Measurements from ENCODE around the gene PRR27. TPM values are rescaled to one million over a fixed set of nuclear protein-coding genes. Genes with fewer than 3 reads are reported as not detected.

The PRR27 gene
- total RNA-seq, 1 experiment from 2014 or later, result not detected

- H3K27ac Mint-ChIP-seq (ENCODE audit: unreplicated experiment), result peak overlapping the region; percentile 90
- BruUV-seq (replicated peaks), result no TSS peak
- CTCF ChIA-PET, result interaction anchor here (0.6 to 2.3 kb wide), 7 partner anchors 15 to 388 kb away, joined by 3 to 15 read pairs (median 9); no protein-coding TSS in a partner anchor
- no peaks in the 10 kb centered on the region for H3K9me3 ChIP-seq
- POLR2A ChIA-PET, result interaction anchor here (1.4 kb wide), 1 partner anchor 200 kb away, joined by 5 read pairs; no protein-coding TSS in a partner anchor
- H3K4me1 Mint-ChIP-seq (ENCODE audit: low read depth, unreplicated experiment), result peaks cover 37% of the 10 kb centered on the region
- peak overlapping the region; percentile 68 for H3K4me3 Mint-ChIP-seq (ENCODE audit: unreplicated experiment)
- peaks cover 17% of the 10 kb centered on the region for H3K9me3 Mint-ChIP-seq (ENCODE audit: unreplicated experiment)
- peaks cover 39% of the 10 kb centered on the region for H3K4me1 ChIP-seq
- H3K27me3 Mint-ChIP-seq (ENCODE audit: insufficient read depth, unreplicated experiment), result no peaks in the 10 kb centered on the region
- H3K36me3 ChIP-seq (ENCODE audit: control insufficient read depth, insufficient read depth, low read length), result no peaks in the 10 kb centered on the region
- peak; percentile 57 to 71 for DNase-seq
- intact Hi-C loops (cut with micrococcal nuclease; ENCODE audit: unreplicated experiment), result loop anchor here (1.0 to 2.0 kb wide), 7 partner anchors 85 to 495 kb away; no protein-coding TSS in a partner anchor
- peaks cover 8% of the 10 kb centered on the region for H3K36me3 Mint-ChIP-seq (ENCODE audit: insufficient read depth, unreplicated experiment)
- no peaks in the 10 kb centered on the region for H3K27me3 ChIP-seq (replicated peaks; ENCODE audit: control insufficient read depth, insufficient read depth, low read length)
- H3K4me3 ChIP-seq (ENCODE audit: low read depth, low read length), result no peak overlapping the region
- peak; percentile 58 to 82 for TF ChIP-seq CTCF (IDR thresholded peaks at IDR 0.05; ENCODE audit: insufficient read depth in 1 of 2, low read depth in 1 of 2, low read length in 1 of 2, severe bottlenecking in 1 of 2, unreplicated experiment in 1 of 2)
Measured at GRCh38 chr4:70183168-70183939, 29.3 kb downstream of the PRR27 start.

GRCh38 chr4:70183940-70184246, 29.9 kb downstream of the PRR27 start:
- Mint-ChIP-seq H3K4me3 (ENCODE audit: unreplicated experiment) (no peak overlapping the region), H3K4me1 (ENCODE audit: low read depth, unreplicated experiment) (peaks cover 37% of the 10 kb centered on the region), H3K27ac (ENCODE audit: unreplicated experiment) (peak overlapping the region; percentile 90), H3K9me3 (ENCODE audit: unreplicated experiment) (peaks cover 17% of the 10 kb centered on the region), H3K27me3 (ENCODE audit: insufficient read depth, unreplicated experiment) (no peaks in the 10 kb centered on the region), H3K36me3 (ENCODE audit: insufficient read depth, unreplicated experiment) (peaks cover 8% of the 10 kb centered on the region)
- no peaks in the 10 kb centered on the region for H3K27me3 ChIP-seq (replicated peaks; ENCODE audit: control insufficient read depth, insufficient read depth, low read length)
- CTCF ChIA-PET, result interaction anchor here (0.6 to 2.3 kb wide), 7 partner anchors 14 to 388 kb away, joined by 3 to 15 read pairs (median 9); no protein-coding TSS in a partner anchor
- H3K4me3 ChIP-seq (ENCODE audit: low read depth, low read length), result no peak overlapping the region
- intact Hi-C loops (cut with micrococcal nuclease; ENCODE audit: unreplicated experiment), result loop anchor here (1.0 to 2.0 kb wide), 7 partner anchors 85 to 495 kb away; no protein-coding TSS in a partner anchor
- POLR2A ChIA-PET, result no interaction called here
- no peak for TF ChIP-seq CTCF (IDR thresholded peaks at IDR 0.05; ENCODE audit: insufficient read depth in 1 of 2, low read depth in 1 of 2, low read length in 1 of 2, severe bottlenecking in 1 of 2, unreplicated experiment in 1 of 2)
- BruUV-seq (replicated peaks), result no TSS peak
- H3K36me3 ChIP-seq (ENCODE audit: control insufficient read depth, insufficient read depth, low read length), result no peaks in the 10 kb centered on the region
- no peak for DNase-seq
- peaks cover 39% of the 10 kb centered on the region for H3K4me1 ChIP-seq
- no peaks in the 10 kb centered on the region; the same call in 1 of the 2 replicates for H3K9me3 ChIP-seq

GRCh38 chr4:70187216-70187615, 33.2 kb downstream of the PRR27 start:
- DNase-seq, result no peak
- Mint-ChIP-seq H3K27me3 (ENCODE audit: insufficient read depth, unreplicated experiment) (no peaks in the 10 kb centered on the region), H3K27ac (ENCODE audit: unreplicated experiment) (no peak overlapping the region), H3K36me3 (ENCODE audit: insufficient read depth, unreplicated experiment) (peaks cover 6% of the 10 kb centered on the region), H3K9me3 (ENCODE audit: unreplicated experiment) (peaks cover 25% of the 10 kb centered on the region), H3K4me3 (ENCODE audit: unreplicated experiment) (no peak overlapping the region), H3K4me1 (ENCODE audit: low read depth, unreplicated experiment) (peaks cover 33% of the 10 kb centered on the region)
- POLR2A ChIA-PET, result no interaction called here
- Histone ChIP-seq H3K4me1 (peaks cover 23% of the 10 kb centered on the region), H3K9me3 (no peaks in the 10 kb centered on the region; the same call in 1 of the 2 replicates), H3K4me3 (ENCODE audit: low read depth, low read length) (no peak overlapping the region), H3K27me3 (replicated peaks; ENCODE audit: control insufficient read depth, insufficient read depth, low read length) (no peaks in the 10 kb centered on the region), H3K36me3 (ENCODE audit: control insufficient read depth, insufficient read depth, low read length) (no peaks in the 10 kb centered on the region)
- no TSS peak for BruUV-seq (replicated peaks)
- no peak for TF ChIP-seq CTCF (IDR thresholded peaks at IDR 0.05; ENCODE audit: insufficient read depth in 1 of 2, low read depth in 1 of 2, low read length in 1 of 2, severe bottlenecking in 1 of 2, unreplicated experiment in 1 of 2)
- CTCF ChIA-PET, result no interaction called here
- intact Hi-C loops (cut with micrococcal nuclease; ENCODE audit: unreplicated experiment), result no loop called here

Measured in Caco-2 (cell line).